HL-60 (cell line): ENCODE measurements around the gene MRPL20.

Experiments used
- DNase-seq, 2 experiments: peaks; one replicate each; pipeline ENCODE4 v3.0.0-alpha.2; 2010 to 2020; ENCODE audit warnings: low read depth in 1 of 2, low spot score in 1 of 2
- H3K27ac ChIP-seq: fragments of 250-450 bp; sonication (Bioruptor Pico); replicated peaks from 2 replicates; pipeline ENCODE4 v1.5.1; 2020; ENCODE audit warnings: mild to moderate bottlenecking, moderate library complexity
- H3K27me3 ChIP-seq: fragments of 250-450 bp; sonication (Bioruptor Pico); 2 replicates; pipeline ENCODE4 v1.5.1; 2021; ENCODE audit warnings: mild to moderate bottlenecking, moderate library complexity; ENCODE audit not compliant: insufficient read depth, poor library complexity, severe bottlenecking
- H3K4me3 ChIP-seq: replicated peaks from 2 replicates; pipeline ENCODE4 v1.5.1; 2011; ENCODE audit warnings: mild to moderate bottlenecking, control low read depth, low read length; ENCODE audit not compliant: insufficient read depth
- CTCF ChIP-seq: IDR thresholded peaks from one replicate; pipeline ENCODE4 v1.5.1; 2011; ENCODE audit warnings: low read length, control low read depth, inconsistent platforms; ENCODE audit not compliant: insufficient read depth
- GABPA ChIP-seq: IDR thresholded peaks from 2 replicates; pipeline ENCODE4 v1.6.1; 2012; ENCODE audit warnings: low read depth
- POLR2AphosphoS5 ChIP-seq: IDR thresholded peaks from 2 replicates; pipeline ENCODE4 v1.6.1; 2012; ENCODE audit warnings: low read depth
- REST ChIP-seq: IDR thresholded peaks from 2 replicates; pipeline ENCODE4 v1.6.1; 2012; ENCODE audit warnings: low read depth; ENCODE audit not compliant: insufficient replicate concordance
- SPI1 ChIP-seq: IDR thresholded peaks from 2 replicates; pipeline ENCODE4 v1.6.1; 2012; ENCODE audit warnings: low read depth, mild to moderate bottlenecking, borderline replicate concordance

MRPL20 gene

DNA sequence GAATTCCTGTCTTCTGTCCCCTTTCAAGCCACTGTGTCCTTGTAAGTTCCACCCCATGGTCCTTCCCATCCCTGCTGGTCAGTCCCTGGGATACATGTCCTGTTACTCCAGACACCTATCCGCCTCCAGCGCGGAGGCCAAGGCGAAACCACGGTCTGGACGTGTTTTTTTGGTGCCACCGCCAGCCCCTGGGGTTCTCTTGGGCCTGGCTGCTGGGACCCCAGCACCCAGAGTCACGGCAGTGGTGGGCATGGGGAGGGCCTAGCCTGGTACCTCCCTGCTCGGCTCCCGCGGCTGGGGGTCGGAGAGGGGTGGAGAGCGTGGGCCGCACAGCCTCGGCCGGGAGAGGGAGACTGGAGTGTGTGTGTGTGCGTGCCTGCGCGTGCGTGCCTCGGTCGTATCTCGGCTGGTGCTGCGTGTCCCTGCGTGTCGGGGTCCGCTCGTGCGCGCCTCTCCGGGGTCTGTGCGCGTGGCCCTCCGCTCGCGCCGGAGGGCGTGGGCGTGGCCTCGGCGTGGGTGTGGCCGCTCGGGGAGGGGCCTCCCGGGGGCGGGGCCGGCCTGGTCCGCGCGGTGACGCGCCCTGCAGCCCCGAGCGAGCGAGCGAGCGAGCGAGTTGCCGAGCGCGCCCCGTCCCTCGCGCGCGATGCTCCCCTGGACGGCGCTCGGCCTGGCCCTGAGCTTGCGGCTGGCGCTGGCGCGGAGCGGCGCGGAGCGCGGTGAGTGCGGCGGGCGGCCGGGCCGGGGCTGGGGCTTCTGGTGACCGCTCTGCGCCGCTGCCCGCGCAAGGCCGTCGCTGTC lies 28.2 kb upstream of the MRPL20 start, which contains the start of gene VWA1:
TSS of gene VWA1 (plus strand) at position 585 of the 798 bp plus-strand sequence. CDS start at position 644, 59 bp downstream.
- TF ChIP-seq POLR2AphosphoS5, result no peak
- no peak for TF ChIP-seq CTCF
- no peak for TF ChIP-seq REST
- no peak for TF ChIP-seq SPI1
- no peak for TF ChIP-seq GABPA
- peak; percentile 14 to 49 for DNase-seq
- Histone ChIP-seq H3K27ac (no peak within 1 kb of the TSS), H3K27me3 (peaks cover 11% of the 10 kb centered on the region), H3K4me3 (no peak within 1 kb of the TSS)

GRCh38 chr1:1434824-1435105 lies 27.7 kb upstream of the MRPL20 start:
- Histone ChIP-seq H3K27me3 (peaks cover 14% of the 10 kb centered on the region), H3K4me3 (no peak overlapping the region), H3K27ac (no peak overlapping the region)

More at GRCh38 chr1:1434824-1435105, 27.7 kb upstream of the MRPL20 start:
- TF ChIP-seq GABPA (no peak), REST (no peak), POLR2AphosphoS5 (no peak), CTCF (no peak), SPI1 (no peak)
- DNase-seq, result no peak
